SU-DHL-6 (cell line): Measurements from ENCODE around the gene RPTOR.

ENCODE experiments used
- H2AFZ ChIP-seq: fragments of 200-600 bp; sonication (generic); 2 replicates; pipeline ENCODE4 v1.6.1; 2014; ENCODE audit warnings: low read depth, mild to moderate bottlenecking, moderate library complexity, mixed read lengths, antibody characterized with exemption, low read length; ENCODE audit not compliant: severe bottlenecking
- H3F3A ChIP-seq: fragments of 200-600 bp; shearing (Covaris generic); 2 replicates; pipeline ENCODE4 v1.6.0; 2016; ENCODE audit warnings: antibody characterized with exemption, mild to moderate bottlenecking; ENCODE audit not compliant: insufficient read depth
- H3K27ac ChIP-seq: fragments of 200-600 bp; sonication (generic); 2 replicates; pipeline ENCODE4 v1.5.1; 2016; ENCODE audit warnings: low read depth, mild to moderate bottlenecking, low read length, moderate library complexity, mixed read lengths
- H3K27me3 ChIP-seq: fragments of 200-600 bp; sonication (generic), shearing (Covaris generic); 2 replicates; pipeline ENCODE4 v1.6.0; 2014; ENCODE audit warnings: mild to moderate bottlenecking, low read length
- H3K36me3 ChIP-seq: fragments of 200-600 bp; sonication (generic); 2 replicates; pipeline ENCODE4 v1.6.1; 2014; ENCODE audit warnings: mild to moderate bottlenecking, low read length, mixed read lengths
- H3K4me2 ChIP-seq: fragments of 300-600, 200-600 bp; shearing (Covaris generic), sonication (generic); 2 replicates; pipeline ENCODE4 v1.6.0; 2014; ENCODE audit warnings: low read length, low read depth, mild to moderate bottlenecking; ENCODE audit not compliant: poor library complexity, severe bottlenecking
- H3K4me3 ChIP-seq: fragments of 200-600 bp; sonication (generic); 2 replicates; pipeline ENCODE4 v1.5.1; 2014; ENCODE audit warnings: antibody characterized with exemption, low read length, mild to moderate bottlenecking, mixed read lengths; ENCODE audit not compliant: insufficient read depth, poor library complexity, severe bottlenecking
- H3K79me2 ChIP-seq: fragments of 200-600 bp; sonication (generic); 2 replicates; pipeline ENCODE4 v1.6.1; 2014; ENCODE audit warnings: mild to moderate bottlenecking, low read length, moderate library complexity; ENCODE audit not compliant: insufficient read depth
- H3K9ac ChIP-seq: fragments of 200-600 bp; sonication (generic); 2 replicates; pipeline ENCODE4 v1.7.0; 2014; ENCODE audit warnings: mild to moderate bottlenecking, low read length
- H3K9me2 ChIP-seq: fragments of 200-600 bp; sonication (generic); replicated peaks from 2 replicates; pipeline ENCODE4 v1.6.1; 2014; ENCODE audit warnings: low read length; ENCODE audit not compliant: insufficient read depth
- H3K9me3 ChIP-seq: fragments of 200-600 bp; sonication (generic); 2 replicates; pipeline ENCODE4 v1.6.1; 2014; ENCODE audit warnings: low read length, mixed read lengths; ENCODE audit not compliant: insufficient read depth
- H4K20me1 ChIP-seq: fragments of 200-600 bp; sonication (generic); 2 replicates; pipeline ENCODE4 v1.6.1; 2014; ENCODE audit warnings: low read depth, mild to moderate bottlenecking, antibody characterized with exemption, low read length, moderate library complexity, mixed read lengths
- EZH2phosphoT487 ChIP-seq: fragments of 200-600 bp; sonication (generic), shearing (Covaris generic); conservative IDR thresholded peaks from 2 replicates; pipeline ENCODE4 v1.6.1; 2018; ENCODE audit warnings: mild to moderate bottlenecking, antibody characterized with exemption, low read length, moderate library complexity, mixed read lengths
- TF ChIP-seq, protein P1 (sequence below): fragments of 200-600 bp; sonication (generic); IDR thresholded peaks from one replicate; pipeline ENCODE4 v1.5.1; 2017; ENCODE audit warnings: antibody characterized with exemption, mild to moderate bottlenecking, low read length, moderate library complexity; ENCODE audit not compliant: insufficient read depth, poor library complexity, severe bottlenecking

Gene RPTOR

DNA sequence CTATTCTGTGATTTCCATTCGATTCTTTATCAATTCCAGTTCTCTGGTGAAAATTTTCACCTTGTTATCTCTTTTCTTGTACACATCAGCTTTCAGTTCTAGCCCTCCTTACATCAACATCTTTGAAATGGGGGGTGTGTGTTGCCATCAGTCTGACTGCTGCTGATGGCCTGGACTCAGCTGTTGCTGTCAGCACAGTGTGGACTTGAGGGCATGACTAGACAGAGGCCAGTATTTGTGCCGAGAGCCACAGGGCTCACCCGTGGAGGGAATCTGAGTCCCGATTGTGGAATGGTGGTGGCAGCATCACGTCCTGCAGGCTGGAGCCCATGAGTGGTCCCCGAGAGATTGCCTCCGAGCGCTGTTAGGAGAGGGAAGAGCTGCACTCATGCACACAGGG is 114.2 kb downstream of the RPTOR start:
- no peak overlapping the region for H3K9ac ChIP-seq
- TF ChIP-seq EZH2phosphoT487: no peak
- TF ChIP-seq, protein P1, sequence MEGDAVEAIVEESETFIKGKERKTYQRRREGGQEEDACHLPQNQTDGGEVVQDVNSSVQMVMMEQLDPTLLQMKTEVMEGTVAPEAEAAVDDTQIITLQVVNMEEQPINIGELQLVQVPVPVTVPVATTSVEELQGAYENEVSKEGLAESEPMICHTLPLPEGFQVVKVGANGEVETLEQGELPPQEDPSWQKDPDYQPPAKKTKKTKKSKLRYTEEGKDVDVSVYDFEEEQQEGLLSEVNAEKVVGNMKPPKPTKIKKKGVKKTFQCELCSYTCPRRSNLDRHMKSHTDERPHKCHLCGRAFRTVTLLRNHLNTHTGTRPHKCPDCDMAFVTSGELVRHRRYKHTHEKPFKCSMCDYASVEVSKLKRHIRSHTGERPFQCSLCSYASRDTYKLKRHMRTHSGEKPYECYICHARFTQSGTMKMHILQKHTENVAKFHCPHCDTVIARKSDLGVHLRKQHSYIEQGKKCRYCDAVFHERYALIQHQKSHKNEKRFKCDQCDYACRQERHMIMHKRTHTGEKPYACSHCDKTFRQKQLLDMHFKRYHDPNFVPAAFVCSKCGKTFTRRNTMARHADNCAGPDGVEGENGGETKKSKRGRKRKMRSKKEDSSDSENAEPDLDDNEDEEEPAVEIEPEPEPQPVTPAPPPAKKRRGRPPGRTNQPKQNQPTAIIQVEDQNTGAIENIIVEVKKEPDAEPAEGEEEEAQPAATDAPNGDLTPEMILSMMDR: no peak
- H3K4me3 ChIP-seq: no peak overlapping the region
- H3F3A ChIP-seq: no peaks in the 10 kb centered on the region
- H4K20me1 ChIP-seq: no peaks in the 10 kb centered on the region
- H2AFZ ChIP-seq: no peak overlapping the region
- no peaks in the 10 kb centered on the region for H3K36me3 ChIP-seq
- no peaks in the 10 kb centered on the region for H3K27me3 ChIP-seq
- no peaks in the 10 kb centered on the region for H3K9me2 ChIP-seq
- peaks cover 13% of the 10 kb centered on the region; the same call in 1 of the 2 replicates for H3K79me2 ChIP-seq
- H3K4me2 ChIP-seq: no peak overlapping the region
- H3K27ac ChIP-seq: no peak overlapping the region
- no peaks in the 10 kb centered on the region for H3K9me3 ChIP-seq

DNA sequence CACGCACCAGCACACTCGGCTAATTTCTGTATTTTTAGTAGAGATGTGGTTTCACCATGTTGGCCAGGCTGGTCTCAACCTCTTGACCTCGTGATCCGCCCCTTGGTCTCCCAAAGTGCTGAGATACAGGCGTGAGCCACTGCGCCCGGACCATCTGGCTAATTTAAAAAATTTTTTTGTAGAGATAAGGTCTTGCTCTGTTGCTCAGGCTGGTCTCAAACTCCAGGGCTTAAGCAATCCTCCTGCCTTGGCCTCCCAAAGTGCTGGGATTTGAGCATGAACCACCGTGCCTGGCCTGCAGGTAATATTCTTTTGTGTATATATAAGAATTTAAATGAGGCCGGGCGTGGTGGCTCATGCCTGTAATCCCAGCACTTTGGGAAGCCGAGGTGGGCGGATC is 115.0 kb downstream of the RPTOR start:
- Histone ChIP-seq H3K27me3 (no peaks in the 10 kb centered on the region), H3F3A (no peaks in the 10 kb centered on the region), H3K9ac (no peak overlapping the region), H3K79me2 (peaks cover 13% of the 10 kb centered on the region; the same call in 1 of the 2 replicates), H3K9me2 (no peaks in the 10 kb centered on the region), H3K4me3 (no peak overlapping the region), H3K36me3 (no peaks in the 10 kb centered on the region), H3K27ac (no peak overlapping the region), H4K20me1 (peaks cover 5% of the 10 kb centered on the region; the same call in 1 of the 2 replicates), H3K9me3 (no peaks in the 10 kb centered on the region), H2AFZ (no peak overlapping the region), H3K4me2 (no peak overlapping the region)
- no peak for TF ChIP-seq EZH2phosphoT487
- TF ChIP-seq, protein P1: no peak

DNA sequence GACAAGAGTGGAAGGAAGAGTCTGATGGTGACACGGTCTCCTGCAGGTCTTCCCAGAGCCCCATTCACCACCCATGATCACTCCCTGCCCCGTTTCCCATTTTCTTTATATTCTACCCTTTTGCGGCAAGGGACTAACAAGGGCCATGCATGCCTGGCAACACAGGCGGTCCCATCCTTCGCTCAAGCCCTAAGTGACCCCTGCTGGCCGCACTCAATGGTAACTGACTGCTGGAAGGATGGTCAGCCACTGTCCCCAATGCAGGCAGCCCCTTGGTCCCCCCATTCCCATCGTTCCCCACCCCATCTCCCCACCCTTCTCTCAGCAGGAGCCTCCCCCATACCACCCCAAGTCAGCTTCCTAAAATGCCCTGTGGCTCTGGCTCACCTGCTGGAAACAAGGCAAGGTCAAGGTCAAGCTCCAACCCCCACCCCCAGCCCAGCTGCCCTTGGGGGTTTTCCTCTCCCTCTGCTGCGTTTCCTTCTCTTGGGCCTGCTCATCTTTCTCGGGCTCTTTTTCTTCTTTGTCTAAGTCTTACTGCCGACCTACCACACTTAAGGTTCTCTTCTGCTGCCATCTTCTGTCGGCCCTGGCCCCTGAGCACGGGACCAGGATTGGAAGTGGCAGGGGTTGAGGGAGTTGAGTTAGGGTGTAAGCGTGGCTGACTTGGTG is 116.0 kb downstream of the RPTOR start:
- peaks cover 11% of the 10 kb centered on the region; the same call in 1 of the 2 replicates for H3K79me2 ChIP-seq

More for the DNA sequence above, 116.0 kb downstream of the RPTOR start:
- Histone ChIP-seq H2AFZ (no peak overlapping the region), H3K9ac (no peak overlapping the region), H3K27ac (no peak overlapping the region), H4K20me1 (peaks cover 7% of the 10 kb centered on the region; the same call in 1 of the 2 replicates), H3K9me2 (no peaks in the 10 kb centered on the region), H3K36me3 (no peaks in the 10 kb centered on the region), H3K9me3 (no peaks in the 10 kb centered on the region), H3F3A (no peaks in the 10 kb centered on the region), H3K27me3 (no peaks in the 10 kb centered on the region), H3K4me2 (no peak overlapping the region), H3K4me3 (no peak overlapping the region)
- TF ChIP-seq, protein P1: no peak
- no peak for TF ChIP-seq EZH2phosphoT487
